Adrenal gland (tissue), 5 donors: ENCODE measurements around the gene TES.

ENCODE experiments used
- POLR2A ChIP-seq, 2 donors: fragments of 450-650 bp; IDR thresholded peaks; one replicate each; pipeline ENCODE4 v1.6.1; 2017; ENCODE audit warnings: antibody characterized with exemption in 2 of 2, mild to moderate bottlenecking in 2 of 2, moderate library complexity in 1 of 2
- TF ChIP-seq, protein P1 (sequence below), 6 experiments: fragments of 450-650 bp in 4 of 6; fragments of 200-600 bp in 2 of 6; sonication (generic) in 1 of 6; IDR thresholded peaks; 1 replicate in 5 of 6; 2 replicates in 1 of 6; pipeline versions ENCODE4 v1.5.1 to v1.8.0; 2016 to 2021; ENCODE audit warnings: antibody characterized with exemption in 6 of 6, mild to moderate bottlenecking in 2 of 6, moderate library complexity in 1 of 6
- donor health status: DM: no; HTN: no; CAD: no.

GRCh38 chr7:116292381-116292780, 82.0 kb downstream of the TES start:
- TF ChIP-seq, protein P1, sequence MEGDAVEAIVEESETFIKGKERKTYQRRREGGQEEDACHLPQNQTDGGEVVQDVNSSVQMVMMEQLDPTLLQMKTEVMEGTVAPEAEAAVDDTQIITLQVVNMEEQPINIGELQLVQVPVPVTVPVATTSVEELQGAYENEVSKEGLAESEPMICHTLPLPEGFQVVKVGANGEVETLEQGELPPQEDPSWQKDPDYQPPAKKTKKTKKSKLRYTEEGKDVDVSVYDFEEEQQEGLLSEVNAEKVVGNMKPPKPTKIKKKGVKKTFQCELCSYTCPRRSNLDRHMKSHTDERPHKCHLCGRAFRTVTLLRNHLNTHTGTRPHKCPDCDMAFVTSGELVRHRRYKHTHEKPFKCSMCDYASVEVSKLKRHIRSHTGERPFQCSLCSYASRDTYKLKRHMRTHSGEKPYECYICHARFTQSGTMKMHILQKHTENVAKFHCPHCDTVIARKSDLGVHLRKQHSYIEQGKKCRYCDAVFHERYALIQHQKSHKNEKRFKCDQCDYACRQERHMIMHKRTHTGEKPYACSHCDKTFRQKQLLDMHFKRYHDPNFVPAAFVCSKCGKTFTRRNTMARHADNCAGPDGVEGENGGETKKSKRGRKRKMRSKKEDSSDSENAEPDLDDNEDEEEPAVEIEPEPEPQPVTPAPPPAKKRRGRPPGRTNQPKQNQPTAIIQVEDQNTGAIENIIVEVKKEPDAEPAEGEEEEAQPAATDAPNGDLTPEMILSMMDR (IDR thresholded peaks at IDR 0.05), result no peak
- no peak for TF ChIP-seq POLR2A (IDR thresholded peaks at IDR 0.05)
